HG03469 (cell line): ENCODE data around the gene FEZF1.
"Not testable (repeated sequence)": the region's sequence is repeated elsewhere in the genome, so short reads cannot be mapped to it uniquely, and the experiment has no call there.

Experiments
- ATAC-seq: cut with Tn5 transposase; IDR thresholded peaks from one replicate; pipeline ENCODE4 v1.9.1; 2021; ENCODE audit warnings: mild to moderate bottlenecking, moderate library complexity, moderate number of reproducible peaks; ENCODE audit not compliant: unreplicated experiment

FEZF1 gene

DNA sequence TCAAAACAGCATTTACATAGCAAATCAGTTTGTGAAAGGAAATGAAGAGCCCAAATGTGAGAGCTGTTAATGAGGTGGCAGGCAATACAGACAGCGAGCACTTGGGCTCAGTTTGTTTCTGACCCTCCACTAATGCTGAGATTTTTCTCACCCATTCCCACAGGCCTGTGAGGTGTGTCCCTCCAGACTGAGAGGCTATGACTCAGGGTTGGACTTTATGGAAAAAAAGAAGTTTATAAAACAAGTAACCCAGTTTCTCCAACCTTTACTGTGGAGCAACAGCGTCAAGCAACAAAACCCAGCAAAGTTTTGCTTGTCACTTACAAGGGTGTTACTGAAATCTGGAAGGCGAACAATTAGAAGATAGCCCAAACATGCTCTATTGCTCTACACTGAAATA lies 4.9 kb upstream of the FEZF1 start:
- ATAC-seq, result no peak

DNA sequence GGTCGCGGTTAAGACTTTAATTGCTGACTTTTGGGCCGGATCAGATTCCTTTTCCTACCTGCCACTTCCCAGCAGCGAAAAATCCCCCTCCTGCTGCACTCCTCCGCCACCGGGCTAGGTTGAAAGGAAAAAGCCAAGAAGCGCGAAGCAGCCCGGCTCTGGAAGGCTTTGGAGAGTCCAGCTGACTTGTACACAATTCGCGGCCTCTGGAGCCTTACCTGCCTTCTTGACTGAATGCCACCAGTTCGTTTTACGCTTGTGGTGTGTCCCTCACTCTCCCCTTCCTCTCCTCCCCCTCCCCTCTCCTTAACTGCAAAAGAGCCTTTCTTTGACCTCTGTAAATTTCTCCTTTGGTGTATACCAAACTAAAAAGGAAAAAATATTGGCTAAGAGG lies 2.7 kb upstream of the FEZF1 start:
- ATAC-seq, result no peak

DNA sequence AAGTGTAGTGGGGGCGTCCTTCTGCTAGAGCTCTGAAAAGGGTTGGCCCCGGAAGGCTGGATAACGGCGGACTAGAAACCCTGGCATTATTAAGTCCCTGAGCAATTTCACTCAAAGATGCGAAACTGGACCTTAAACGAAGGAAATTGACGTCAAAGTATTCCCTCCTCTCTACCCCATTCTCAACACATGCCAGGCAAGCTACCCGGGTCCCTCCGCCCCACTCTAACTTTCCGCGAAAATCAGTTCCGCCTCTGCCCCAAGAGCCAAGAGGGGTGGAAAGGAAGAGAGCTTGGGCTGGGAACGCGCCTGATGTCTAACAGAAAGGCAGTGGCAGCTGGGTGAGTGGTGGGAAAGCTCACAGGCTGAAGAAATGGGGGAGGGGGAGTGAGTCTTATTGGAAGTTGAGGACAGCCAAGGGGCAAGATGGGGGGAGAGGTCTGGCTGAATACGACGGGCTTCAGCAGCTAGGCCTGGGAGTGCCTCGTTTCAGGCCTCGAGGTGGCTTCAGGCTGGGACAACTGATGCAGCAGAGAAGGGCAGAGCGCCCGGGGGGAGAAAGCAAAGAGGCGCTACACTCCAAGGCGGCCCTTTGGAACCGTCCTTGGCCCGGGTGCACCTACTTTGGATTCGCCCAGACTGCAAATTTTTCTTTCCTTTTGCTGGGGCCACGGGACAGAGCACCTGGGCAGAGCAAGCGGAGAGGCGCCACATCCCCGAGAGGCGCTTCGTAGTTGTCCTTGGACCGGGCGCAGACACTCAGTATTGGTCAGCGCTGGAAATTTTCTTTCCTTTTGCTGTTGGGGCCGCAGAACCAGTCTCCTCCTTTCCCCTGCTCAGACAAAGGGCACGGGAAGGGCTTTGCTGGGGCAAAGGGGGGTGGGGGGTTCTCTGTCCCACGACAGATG lies 2.0 kb upstream of the FEZF1 start:
- ATAC-seq, result no peak

DNA sequence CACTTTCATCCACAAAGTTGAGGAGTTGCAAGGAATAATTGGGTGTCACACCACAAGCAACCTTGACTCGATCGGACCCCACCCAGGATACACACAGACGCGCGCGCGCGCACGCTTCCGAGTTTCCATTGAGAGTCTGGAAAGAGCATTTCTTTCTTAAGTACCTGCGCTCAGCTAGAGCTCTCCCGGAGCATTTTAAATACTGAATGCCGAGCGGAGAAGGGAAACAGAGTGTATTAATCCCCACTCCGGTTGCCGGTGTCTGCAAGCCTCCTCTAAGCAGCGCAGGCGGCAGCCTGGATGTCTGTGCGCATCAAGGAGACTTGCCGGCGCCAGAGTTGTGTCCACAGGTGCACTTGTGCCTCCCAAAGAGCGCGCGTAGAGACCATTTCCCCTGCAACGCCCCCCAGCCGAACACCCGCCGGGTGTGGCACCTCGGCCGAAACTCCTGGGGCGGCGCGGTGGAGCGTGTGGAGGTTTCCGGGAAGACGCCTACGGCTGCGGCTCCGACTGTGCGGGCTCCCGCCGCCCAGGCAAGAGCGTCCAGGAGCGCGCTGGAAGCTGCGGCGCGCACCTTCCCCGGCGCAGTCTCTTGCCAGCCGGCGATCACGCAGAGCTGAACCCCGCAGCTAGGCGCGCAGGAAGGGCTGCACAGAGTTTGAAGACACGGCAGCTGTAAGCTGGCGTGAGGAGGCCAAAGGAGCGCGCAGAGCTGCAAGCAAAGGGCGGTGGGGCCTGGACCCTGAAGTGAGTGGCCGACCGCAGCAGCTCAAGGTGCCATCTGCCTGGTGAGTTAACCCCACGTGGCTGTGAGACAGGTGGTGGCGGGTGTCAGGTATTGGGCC lies 1.1 kb upstream of the FEZF1 start:
- ATAC-seq, result no peak

DNA sequence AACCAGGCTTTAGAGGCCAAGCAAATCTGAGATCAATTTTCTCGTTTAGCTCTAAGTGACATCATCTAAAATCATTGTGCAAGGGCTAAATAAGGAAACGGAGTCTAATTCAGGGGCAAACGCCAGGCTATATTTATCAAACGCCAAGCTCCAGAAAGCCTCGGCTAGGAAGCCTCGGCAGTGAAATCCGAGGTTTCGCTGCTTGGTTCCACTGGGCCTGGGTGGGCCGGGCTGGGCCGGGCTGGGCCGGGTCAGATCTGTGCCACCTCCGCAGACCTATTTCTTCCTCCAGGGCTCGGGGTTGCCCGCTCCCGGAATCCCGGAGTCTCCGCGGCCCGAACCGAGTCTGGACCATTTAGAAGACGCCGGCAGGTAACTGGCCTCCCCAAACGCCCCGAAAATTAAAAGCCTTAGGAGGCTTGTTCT lies 459 bp upstream of the FEZF1 start:
- ATAC-seq, result no peak

DNA sequence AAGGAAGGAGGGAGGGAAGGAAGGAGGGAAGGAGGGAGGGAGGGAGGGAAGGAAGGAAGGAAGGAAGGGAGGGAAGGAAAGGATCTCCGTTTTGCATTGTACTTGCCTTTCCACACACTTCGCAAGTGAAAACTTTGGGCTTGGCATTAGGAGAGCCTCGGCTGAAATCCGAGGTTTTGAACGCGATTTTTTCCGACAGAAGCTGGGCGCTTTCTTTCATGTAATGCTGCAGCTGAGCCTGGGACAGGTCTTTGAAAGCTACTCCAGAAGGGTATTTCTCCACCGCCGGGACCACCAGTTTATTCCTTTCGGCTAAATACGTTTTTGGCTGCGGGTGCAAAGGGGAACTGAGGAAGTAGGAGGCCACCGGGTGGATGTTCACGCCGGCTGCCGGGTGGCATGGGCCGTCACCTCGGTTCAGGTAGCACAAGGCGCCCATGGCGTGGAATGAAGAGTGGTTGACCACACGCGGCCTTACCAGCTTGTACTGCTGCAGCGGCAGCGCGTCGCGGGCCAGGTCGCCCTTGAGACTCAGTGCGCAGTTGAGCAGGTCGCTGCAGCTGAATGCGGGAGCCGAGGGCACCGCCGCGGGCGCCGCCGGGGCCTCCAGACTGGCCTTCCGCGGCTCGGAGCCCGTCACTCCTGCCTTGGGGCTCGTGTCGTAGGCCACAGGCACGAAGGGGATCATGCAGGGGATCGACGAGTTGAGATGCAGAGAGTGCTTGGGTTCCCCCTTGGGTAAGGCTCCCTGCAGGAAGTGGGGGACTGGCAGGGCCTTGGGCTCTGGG lies 825 bp downstream of the FEZF1 start:
- no peak for ATAC-seq

DNA sequence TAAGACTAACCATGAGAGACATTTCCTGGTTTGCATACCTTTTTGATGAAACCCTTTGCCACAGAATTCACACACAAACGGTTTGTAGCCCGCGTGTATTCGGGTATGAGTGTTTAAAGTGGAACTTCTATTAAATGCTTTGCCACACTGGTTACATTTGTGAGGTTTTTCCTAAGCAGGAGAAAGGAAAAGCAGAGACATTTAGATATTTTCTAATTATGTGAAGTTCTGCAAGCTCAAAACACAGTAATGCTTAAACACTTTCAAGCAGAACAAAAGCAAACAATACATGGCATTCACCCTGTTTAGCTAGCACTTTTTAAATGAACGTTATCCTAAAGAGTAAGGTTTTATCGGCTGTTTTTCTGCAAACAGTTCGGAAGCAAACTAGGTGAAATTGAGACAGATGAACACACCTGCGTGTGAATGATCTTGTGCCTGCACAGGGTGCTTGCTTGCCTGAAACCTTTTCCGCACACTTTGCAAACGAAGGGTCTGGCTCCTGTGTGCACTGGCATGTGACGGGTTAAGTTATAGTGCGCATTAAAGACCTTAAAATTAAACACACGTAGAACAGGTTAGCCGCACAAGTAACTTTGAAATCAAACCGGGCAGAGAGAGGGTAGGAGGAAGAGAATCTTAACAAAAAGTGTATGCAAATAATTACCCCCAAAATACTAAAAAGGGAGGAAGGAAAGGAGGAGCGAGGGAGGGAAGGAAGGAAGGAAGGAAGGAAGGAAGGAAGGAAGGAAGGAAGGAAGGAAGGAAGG lies 1.6 kb downstream of the FEZF1 start:
- no peak for ATAC-seq

DNA sequence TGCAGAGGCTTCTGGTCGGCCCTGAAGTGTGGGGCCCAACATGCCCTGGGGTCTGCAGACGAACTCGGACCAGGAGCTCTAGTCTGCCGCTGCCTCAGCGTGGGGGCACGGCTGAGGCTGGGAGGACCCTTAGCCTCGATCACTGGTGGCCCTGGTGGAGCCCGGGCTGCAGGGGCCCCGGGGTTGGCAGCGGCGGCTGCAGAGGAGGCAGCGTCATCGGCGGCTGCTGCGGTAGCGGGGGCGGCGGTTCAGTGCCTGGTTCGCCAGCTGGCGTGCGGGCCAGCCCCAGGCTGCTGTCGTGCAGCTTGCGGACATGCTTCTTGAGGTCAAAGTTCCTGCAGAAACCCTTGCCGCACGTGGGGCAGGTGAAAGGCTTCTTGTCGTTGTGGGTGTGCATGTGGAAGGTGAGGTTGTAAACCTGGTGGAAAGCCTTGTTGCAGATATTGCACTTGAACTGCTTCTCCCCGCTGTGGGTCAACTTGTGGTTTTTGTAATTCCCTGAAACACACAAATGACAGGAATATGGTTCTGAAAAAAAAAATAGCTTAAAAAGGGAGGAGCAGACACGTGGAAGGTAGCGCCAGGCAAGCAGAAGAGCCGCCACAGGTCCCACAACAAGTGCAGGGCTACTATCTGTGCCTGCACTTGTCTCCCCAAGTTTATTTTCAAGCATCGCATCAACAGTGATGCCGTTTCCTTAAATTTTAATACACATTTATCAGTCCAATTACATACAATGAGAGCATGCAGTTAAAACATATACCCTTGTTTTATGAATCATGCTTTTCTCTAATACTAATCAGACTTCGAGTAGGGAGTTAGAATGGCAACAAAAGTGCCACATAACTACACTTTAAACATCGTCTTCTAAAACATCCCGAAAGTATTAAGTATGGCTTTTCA lies 2.4 kb downstream of the FEZF1 start:
- ATAC-seq, result no peak

DNA sequence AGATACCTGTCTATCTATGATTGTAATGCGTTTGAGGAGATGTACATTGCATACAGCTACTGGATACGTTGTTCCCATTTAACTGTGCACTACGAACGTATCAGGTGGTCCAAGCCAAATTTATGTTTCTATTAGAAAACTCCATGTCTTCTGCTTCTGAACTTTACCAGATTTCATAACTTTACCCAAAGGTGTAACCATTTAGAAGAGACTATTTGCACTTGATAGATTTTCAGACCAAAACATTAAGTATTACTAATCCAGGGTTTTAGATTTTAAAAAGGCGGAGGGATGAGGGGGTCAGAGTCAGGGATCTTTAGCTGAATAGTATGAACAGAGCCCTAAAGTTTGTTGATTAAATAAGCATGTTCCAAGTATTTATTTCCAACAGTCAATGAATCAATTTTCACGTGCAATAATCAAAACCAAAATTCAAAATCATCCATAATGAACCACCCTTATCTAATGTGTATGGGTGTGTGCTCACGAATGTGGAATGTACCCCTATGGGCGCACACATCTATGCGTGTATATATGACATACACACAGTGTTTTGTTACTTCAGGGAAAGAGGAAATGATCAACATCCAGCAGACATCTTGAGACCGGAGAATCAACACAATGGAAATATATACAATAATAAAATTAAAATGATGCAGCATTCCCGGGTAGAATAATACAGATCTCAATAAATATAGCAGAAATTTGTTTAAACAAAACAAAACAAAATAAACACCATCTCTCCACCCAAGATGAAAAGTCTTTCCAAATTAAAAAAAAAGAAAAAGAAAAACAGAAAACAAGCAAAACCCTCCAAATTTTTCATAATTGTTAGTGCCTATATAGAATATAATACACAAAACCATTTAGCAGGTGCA lies 3.4 kb downstream of the FEZF1 start:
- ATAC-seq, result no peak

DNA sequence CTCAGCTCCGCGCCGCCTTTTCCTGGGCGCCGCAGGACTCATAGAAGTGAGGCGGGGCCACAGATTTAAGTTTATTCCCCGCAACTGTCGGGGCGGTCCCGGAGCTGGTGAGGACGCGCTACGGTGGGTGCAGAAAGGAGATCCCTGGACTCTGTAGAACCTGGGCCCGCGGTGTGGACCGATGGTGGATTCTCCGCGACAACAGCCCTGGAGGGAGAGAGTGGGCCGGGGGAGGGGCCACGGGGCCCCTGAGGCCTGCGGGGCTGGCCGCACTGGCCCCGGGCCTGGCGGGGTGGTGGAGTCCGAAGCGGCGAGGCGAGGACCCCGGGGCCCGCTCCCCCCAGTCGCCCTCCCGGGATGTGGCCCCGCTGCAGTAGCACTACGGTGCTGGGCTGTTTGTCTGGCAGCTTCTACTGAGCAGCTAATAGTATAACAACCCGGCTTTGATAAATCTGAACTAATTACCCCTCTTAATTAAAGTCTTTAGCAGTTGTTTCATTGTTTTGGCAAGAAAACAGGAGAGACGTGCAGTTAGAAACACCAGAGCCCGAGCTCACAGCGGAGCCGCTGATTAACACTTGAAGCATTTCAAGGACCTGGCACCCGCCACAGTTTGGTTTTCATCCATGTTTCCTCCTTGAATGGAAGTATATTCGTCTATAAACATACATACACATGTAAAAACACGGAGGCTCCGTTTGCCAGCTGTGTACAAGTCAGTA lies 4.2 kb downstream of the FEZF1 start:
- no peak for ATAC-seq

DNA sequence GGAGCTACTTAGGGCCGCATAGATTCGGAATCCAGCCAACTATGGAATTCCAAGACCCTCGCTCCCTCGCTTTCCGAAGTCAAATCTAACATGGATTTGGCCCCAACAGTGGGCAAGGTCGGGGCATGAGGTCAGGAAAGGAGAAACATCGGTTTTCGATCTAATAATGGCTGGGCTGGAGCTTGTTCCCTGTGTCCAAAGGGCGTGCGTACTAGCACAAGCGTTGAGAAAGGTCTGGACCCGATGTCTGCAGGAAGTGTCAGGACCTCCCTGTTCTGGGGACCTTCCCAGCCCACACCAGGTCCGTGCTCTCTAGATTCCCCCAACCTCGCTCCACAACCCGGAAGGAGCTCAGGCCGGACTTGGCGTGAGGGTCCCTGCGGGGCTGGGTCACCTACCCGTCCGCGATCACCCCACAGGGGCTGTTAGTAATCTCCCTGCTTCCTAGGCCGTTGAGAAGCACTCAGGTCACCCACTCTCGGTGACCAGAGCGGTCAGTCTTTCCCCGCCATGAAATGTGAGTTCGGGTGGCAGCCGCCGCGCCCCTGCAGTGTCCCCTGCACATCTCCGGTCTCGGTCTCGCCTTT lies 4.8 kb downstream of the FEZF1 start:
- no peak for ATAC-seq

DNA sequence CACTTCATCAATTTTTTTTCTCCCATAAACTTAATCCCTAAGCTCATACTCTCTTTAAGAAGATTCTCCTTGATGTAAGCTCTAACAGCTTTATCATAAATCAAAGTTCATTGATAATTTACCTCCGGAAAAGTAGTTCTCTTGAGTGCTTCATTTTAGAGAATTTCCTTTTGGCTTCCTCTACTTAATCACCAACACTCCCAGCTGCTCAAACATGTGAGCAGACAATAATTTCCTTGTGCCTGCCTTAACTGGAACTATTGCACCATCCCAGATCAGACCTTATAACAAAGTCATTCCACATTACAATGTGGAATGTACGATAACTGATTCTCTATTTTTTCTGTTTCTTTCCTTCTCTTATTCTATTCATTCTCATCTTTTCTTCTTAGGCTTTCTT lies 5.9 kb downstream of the FEZF1 start:
- ATAC-seq, result no peak

DNA sequence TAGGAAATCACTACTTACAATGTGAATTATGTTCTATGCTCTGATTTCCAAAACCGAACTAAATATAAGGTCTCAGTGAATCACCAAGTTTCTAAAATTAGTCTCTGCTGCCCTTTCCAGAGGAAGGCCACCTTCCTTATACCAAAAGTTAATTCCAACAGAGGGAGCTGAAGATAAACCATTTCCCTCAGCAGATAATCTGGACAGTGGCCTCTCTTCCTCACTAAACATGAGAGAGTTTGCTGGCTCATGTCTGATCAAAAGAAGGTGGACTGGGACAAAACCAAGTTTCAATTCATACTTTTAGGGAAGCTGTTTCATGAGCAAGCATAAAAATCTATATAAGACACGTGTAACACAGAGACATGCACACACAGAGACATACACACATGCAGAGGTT lies 6.4 kb downstream of the FEZF1 start:
- no peak for ATAC-seq

DNA sequence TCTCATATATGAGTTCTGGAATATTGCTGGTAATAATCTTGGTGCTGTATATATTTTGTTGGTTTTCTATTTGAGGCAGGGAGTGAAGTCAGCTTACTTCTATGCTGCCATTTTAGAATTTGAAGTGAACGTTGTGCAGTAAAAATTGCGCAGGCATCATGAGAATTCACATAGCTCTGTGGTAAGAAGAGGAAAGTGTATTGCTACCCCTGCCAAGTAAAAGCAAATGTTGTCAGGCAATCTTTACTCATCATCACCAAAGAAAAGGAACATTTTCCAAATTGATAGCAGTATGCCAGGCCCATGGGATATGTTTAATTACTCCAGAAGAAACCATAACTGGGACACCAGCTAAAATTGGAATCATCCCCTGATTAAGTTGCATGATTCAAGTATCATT lies 13.4 kb downstream of the FEZF1 start:
- ATAC-seq, result no peak

DNA sequence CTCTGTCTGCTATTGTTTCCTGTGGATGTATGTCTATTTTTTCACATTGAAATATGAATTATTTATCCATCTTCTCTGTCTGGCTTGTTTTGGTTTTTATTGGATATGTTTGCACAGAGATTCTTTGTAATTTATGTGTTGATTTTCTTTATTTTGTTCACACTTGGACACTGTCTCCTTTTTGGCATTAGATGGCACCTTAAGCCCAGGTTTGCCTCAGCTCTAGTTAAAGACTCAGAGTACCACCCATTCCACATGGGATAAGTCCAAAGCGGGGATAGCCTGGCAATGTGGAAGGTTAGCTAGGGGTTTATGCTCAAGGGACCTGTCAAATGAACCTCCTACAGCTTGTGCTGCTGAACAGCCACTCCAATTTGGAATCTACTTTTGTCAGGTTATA lies 14.1 kb downstream of the FEZF1 start:
- ATAC-seq, result no peak

DNA sequence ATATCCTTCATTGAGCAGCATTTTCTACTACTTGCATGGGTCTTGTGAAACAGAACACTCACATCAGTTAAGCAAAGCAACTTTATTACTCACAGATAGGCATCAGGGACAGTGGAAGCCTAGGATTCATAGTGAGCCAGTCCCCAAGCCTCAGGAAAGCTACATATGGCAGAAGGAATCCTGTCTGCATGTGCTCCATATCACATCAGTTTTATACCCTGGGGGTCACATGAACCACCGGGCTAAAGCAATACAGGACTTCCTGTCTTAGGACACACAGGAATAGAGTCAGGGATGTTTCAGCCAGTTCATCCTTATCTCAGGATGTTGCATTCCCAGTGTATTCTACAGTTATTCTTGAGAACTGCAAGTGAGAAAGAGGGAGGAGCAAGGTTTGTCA lies 15.1 kb downstream of the FEZF1 start:
- no peak for ATAC-seq

DNA sequence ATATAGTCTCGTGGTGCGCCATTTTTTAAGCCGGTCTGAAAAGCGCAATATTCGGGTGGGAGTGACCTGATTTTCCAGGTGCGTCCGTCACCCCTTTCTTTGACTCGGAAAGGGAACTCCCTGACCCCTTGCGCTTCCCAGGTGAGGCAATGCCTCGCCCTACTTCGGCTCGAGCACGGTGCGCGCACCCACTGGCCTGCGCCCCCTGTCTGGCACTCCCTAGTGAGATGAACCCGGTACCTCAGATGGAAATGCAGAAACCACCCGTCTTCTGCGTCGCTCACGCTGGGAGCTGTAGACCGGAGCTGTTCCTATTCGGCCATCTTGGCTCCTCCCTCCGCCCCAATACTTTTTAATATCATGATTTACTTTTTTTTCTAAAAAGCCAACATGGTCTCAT lies 19.9 kb downstream of the FEZF1 start:
- ATAC-seq, result not testable (repeated sequence)
